Left lobe of liver (tissue), 2 donors: ENCODE results near the gene ECSCR. TPM values are rescaled to one million over a fixed set of nuclear protein-coding genes. Genes with fewer than 3 reads are reported as not detected.
"Not testable (repeated sequence)": the region's sequence is repeated elsewhere in the genome, so short reads cannot be mapped to it uniquely, and the experiment has no call there.

Source experiments
- ATAC-seq: fragments of 200-7000 bp; cut with Tn5 transposase; one replicate; pipeline ENCODE4 v1.9.1; 2020; ENCODE audit warnings: mild to moderate bottlenecking, moderate library complexity
- DNase-seq: peaks from one replicate; pipeline ENCODE4 v3.0.0-alpha.2; 2020; ENCODE audit warnings: low spot score
- total RNA-seq: library from RNA; stranded (reverse); gene quantifications from one replicate; pipeline ENCODE4 v1.2.1, GENCODE V29; 2021
- donor health status: DM: no; HTN: no; CAD: no; lungs with moderate emphysema.
- donor health status: DM: no; HTN: yes; CAD: no.

Gene ECSCR
- total RNA-seq, 1 donor from 2014 or later = 2.0 TPM

DNA sequence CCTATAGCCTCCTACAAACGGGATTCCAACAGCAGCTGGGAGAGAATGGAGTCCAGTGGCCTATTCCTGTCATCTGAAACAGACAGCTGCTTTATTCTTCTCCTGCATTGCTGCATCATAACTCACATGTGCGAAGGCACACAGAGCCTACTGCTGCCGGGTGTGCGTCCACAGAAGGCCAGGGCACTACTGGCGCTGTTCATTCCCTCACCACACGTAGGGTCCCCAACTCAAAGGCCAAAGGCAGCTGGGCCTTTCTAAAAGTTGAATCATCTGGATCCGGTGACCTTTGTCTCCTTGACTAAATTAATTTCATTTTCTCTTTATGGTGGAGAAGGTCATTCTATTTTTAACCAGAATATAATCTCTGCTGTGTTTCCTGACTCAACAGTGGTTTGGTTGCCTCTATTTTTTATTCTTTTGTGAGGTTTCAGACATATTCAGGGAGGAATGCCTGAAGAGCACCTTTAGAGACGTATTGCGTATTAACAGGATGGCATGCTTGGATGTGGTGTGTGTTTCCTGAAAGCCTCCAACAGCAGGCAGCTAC, 47.9 kb downstream of the ECSCR start:
- DNase-seq = no peak
- ATAC-seq = no peak

DNA sequence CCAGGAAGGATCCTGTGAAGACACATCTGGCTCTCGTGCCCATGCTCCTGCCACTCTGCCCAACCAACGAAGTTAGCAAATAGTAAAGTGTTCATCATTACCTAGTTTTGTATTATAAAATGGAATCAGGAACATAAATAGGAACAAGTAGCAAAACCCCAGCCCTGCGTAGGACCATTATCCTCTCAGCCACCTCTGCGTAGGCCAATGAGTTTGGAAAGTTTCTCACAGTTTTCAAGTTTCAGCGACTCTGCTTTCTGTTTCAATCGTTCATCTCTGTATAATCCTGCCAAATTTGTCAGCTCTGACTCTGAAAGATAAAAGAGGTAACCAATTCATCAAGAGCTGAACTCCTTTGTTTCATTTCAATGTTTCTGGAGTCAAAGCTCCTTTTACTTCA, 48.6 kb downstream of the ECSCR start:
- DNase-seq = no peak
- ATAC-seq = no peak

DNA sequence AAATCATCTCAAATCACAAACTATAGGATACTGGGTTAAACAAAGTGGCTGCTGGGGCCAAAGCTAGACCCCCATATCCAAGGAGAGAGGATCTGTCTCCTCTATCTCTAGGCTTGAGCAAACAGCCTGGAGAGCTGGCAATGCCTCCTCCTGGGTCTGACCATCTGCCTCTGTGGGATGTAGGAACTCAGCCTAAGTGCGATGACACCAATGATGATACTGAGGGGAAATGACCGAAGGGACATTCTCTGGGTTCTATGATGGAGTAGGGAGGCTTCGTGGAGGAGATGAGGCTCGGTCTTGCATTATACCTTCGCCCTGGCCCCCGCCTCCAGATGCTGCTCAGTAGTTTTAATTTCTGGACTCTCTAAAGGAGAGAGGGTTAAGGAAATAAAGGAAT, 49.4 kb downstream of the ECSCR start:
- ATAC-seq (no peak), DNase-seq (no peak)

DNA sequence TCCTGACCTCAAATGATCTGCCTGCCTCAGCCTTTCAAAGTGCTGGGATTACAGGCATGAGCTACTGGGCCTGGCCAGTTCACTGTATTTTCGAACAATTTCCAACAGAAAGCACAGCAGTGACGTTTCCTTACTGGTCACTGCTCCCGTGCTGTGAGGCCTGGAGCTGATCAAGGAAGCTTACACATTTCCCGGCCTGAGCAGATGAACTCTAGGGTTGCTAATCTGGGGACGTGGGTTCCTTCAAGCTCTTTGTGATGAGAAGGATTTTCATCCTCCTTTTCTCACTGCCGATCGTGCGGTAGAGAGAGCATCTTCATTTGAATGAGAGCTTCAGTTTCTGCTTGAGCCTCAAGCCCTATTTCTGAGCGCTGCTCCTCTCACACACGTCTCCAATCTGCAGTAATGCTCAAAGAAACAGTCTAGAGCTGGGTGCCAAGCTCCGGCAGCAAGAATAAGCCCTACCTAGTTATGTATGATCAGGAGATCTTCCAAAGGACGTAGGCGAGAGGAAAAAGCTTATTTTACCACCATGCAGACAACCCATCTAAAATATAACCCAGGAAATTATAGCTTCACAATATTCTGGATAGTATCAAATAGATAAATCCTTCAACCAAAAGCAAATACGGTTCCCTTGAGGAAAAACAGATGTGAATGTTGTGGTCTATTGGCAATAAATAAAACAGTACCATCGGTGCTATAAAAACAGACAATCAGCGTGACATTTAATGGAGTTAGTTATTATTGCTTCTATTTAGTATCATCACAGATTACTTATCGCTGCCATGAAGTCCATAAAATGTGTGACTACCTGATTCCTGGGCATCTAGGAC, 51.3 kb downstream of the ECSCR start:
- ATAC-seq = no peak
- DNase-seq = no peak

DNA sequence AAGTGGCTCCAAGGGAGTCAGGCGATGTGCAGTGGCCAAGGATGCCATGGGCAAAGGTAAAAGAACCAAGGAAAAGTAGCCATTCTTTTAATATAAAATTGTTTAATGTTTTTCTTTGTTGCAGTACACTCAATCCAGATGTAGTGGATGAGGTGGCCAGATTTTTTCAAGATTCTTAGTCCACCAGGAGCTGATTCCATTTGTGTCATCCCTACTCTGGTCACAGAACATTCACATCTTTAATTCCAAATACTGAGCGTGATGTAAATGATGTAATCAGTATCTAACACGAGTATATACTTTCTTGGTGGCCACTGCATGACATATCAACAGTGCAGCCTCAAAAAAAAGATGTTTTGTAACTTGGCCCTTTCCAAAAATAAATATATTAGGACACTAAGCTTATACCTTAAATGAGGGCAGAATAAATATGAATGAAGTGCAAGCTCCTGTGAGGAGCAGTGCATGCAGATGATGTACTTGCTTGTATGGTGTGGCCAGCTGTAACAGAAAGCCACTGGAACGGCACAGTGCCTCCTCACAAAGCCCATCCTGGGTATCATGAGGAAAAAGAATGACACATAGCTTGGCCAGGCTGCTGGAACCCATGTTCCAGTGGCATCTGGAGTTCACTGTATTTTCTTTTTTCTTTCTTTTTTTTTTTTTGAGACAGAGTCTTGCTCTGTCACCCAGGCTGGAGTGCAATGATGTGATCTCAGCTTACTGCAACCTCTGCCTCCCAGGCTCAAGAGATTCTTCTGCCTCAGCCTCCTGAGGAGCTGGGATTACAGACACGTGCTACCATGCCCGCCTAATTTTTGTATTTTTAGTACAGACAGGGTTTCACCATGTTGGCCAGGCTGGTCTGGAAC, 52.2 kb downstream of the ECSCR start:
- no peak for ATAC-seq
- no peak for DNase-seq

DNA sequence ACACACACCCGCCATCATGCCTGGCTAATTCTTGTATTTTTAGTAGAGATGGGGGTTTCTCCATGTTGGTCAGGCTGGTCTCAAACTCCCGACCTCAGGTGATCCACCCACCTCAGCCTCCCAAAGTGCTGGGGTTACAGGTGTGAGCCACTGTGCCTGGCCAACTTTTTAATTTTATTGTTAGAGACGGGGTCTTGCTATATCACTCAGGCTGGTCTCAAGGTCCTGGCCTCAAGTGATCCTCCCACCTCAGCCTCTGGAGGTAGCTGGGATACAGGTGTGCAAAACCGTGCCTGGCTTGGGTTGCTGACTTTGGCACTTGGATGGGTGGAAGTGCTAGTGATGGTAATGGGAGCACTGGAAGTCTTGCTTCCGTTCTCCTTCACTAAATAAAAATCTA, 53.4 kb downstream of the ECSCR start:
- not testable (repeated sequence) for DNase-seq, ATAC-seq

DNA sequence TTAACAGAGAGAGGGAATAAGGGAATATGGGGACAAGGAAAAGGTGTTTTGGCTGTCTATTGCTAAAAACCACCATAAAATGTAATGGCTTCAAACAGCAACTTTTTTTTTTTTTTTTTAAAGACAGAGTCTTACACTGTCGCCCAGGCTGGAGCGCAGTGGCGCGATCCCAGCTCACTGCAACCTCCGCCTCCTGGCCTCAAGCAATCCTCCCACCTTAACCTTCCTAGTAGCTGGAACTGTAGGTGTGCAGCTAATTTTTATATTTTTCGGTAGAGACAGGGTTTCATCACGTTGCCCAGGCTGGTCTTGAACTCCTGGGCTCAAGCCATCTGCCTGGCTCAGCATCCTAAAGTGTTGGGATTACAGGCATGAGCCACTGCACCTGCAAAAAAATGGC, 54.4 kb downstream of the ECSCR start:
- ATAC-seq = no peak
- DNase-seq = no peak

DNA sequence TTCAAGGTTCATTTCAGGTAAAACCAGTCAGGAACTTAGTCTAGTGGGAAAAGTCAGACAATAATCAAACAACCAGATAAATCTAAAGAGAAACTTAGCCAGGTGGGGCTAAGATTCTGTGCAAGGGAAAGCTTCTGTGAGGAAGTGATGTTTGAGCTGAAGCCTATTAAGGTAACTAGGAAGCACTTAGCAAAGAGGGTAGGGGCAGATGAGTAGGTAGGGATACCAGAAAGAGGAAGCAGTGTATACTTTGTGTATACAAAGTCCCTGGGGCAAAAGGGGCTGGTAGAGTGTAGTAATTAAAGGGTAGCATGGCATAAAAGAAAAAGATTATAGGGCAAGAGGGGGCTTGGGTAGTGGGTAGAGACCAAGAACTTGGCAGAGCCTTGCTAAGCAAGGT, 55.0 kb downstream of the ECSCR start:
- no peak for ATAC-seq
- DNase-seq = no peak

DNA sequence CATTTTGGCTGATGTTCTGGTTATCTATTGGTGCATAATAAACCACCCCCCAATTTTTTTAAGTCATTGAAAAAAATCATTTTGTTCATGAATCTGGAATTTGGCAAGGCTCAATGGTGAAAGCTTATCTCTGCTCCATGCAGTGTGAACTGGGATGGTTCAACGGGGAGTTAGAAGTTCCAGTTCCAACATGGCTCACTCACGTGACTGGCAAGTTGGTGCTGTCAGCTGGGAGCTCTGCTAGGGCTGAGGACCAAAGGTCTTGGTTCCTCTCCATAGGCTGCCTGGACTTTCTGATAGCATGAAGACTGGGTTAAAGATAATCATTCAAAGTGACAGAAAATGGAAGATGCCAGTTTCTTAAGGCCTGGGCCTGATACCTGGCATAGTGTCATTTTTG, 55.6 kb downstream of the ECSCR start:
- ATAC-seq = no peak
- DNase-seq = no peak

DNA sequence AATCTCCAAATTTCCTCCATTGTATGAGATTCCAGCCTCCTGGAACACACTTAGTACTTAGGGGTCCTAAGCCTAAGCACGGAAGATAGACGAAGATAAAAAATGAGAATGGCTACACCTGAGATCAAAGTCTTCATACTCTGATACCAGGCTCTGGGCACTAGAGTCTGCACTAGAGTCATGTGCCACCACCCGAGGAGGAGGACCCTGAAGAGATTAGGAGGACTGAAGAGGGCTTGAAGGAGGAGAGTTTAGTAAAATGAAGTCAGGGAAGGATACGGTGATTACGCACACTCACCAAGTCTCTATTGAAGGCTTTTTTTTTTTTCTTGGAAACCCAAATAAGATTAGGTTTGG, 58.1 kb downstream of the ECSCR start:
- ATAC-seq (no peak), DNase-seq (no peak)

DNA sequence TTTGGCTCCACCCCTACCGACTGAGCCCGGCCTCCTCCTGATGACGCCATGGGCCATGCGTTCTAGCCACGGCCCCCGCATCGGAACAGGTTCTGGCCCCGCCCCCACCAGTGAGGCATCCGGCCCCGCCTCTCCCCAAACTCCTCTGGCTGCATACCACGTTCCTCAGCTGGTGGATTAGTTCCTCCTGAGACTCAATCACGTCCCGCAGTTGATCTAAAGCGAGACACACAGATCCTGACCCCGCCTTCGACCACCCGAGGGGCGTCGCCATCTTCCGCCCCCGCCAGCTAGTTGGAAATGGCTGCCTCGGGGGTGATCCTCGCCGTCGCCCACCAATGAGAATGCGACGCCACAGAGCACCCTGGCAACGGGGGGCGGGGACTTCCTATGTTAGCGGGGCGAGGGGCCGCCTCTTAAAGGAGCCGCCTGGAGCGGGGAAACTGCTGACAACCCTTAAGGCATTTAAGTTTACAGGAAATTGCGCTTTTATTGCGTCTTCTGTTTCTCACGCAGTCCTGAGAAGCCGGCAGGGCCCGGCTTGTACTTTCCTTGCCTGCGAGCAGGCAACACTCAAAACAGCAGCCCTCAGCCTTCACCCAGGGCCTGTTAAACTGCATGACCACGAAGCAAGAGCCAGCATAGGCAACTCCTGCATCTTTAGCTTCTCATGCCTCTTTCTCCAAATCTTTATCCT, 58.6 kb downstream of the ECSCR start, which contains the start of gene SPATA24:
Gene SPATA24, minus strand, starts transcription at position 303 of the 697 bp plus-strand sequence. Its CDS starts 29 bp downstream, at position 274.
- peak; percentile 95 for ATAC-seq

DNA sequence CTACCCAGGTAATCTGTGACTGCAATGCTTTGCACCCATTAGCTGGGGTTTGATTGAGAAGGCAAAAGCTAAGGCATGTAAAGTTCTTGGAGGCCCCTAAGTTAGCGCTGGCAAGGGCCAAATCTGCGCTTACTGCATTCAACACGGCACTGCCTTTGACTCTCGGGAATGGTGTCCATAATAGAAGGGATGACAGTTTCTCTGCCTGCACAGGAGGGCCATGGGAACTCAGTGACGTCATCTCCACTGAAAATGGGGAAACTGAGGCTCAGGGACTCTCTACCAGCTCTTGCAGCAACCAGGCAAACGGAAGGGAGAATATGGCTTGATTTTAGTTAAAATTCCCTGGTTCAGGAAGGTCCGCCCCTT, 59.1 kb downstream of the ECSCR start:
- ATAC-seq = no peak
- DNase-seq = no peak

More for the DNA sequence above, 58.6 kb downstream of the ECSCR start, which contains the start of gene SPATA24:
- DNase-seq = peak; percentile 97

DNA sequence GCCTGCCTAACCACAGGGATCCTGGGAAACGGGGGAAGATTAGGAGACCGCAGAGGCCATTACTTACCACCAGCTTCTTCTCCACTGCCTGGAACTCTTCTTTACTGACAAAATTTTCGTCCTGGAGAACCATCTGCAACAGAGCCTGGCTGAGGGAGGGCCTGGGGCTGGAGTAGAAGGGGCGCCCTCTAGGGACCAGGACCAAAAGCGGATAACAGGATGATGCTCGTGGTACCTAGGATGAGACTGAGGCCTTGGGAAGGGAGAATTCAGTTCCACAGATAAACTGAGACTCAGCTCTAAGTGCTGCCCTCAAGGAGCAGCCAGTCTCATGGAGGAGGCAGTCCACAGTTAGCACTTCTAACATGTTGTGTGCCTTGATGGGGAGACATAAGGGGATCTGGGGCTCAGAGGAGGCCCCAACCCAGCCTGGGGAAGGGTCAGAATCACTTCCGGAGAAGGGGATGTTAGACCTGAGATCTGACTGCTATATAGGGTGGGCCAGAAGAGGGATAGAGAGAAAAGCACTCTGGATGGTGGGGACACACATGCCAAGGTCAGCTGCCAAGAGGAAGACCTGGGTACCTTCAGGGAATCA, 59.9 kb downstream of the ECSCR start:
- ATAC-seq (peak; percentile 36), DNase-seq (no peak)

DNA sequence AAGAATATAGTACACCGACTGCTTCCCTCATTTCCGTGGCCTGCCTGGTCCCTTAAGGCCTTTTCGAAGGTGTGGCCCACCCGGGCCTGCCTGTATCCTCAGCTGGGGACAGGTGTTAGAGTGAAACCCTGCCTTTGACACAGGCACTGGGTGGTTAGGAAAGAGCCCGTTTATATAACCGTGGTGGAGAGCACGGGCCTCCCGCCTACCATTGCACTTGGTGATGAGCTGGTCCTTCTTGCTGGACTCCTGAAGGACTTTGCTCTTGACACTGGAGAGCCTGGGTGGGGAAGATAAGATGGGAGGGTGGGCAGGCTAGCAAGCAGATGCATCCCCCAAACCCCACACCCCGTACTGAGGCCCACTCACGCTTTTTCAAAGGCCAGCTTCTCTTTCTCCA, 61.0 kb downstream of the ECSCR start:
- no peak for ATAC-seq
- DNase-seq = no peak

DNA sequence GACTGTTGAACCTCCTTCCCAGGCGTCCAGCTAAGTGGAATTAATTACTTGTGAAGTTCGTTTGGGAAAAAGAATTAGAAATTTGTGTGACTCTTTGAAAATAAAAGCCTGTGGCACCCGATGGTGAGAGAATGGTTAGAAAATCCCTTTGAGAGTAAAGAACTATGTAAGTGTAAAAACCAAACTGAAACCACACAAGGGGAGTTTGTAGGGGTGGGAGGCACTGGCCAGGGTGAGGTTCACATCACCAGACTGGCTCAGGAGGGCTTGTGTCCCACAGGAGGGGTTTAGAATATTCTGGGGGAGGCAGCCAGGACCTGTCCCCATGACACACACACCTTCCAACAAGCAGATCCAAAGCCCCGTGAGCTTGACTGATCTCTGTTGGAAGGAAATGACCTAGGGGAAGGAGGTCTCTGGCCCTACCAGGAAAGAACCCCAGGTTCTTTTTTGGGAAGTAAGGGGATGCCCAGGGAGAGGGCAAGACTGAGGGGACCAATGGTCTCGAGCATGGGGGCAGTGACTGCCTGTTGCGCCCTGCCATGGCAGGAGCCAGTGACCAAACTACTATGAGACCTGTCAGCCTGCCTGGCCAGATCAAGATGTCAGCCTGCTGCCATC, 62.9 kb downstream of the ECSCR start:
- ATAC-seq (no peak), DNase-seq (no peak)

Other genes starting within 250 kb of the ECSCR start
- gene MATR3, start 169.0 kb downstream of the ECSCR start, total RNA-seq = 39.2 TPM
- 31.6 TPM for gene PAIP2, start 120.9 kb downstream of the ECSCR start, total RNA-seq
- gene SLC23A1, start 79.4 kb downstream of the ECSCR start, total RNA-seq = 35.5 TPM
- gene MZB1, start 72.8 kb downstream of the ECSCR start, total RNA-seq = 0.96 TPM
- 0.75 TPM for gene PROB1, start 67.6 kb downstream of the ECSCR start, total RNA-seq
- 2.2 TPM for gene SPATA24, start 58.7 kb downstream of the ECSCR start, total RNA-seq
- gene DNAJC18, start 23.2 kb downstream of the ECSCR start, total RNA-seq = 0.63 TPM
- not detected for gene SMIM33, start 8.3 kb upstream of the ECSCR start, total RNA-seq
- gene STING1, start 20.0 kb upstream of the ECSCR start, total RNA-seq = 8.0 TPM
- gene UBE2D2, start 98.6 kb upstream of the ECSCR start, total RNA-seq = 34.4 TPM
- gene CXXC5, start 185.6 kb upstream of the ECSCR start, total RNA-seq = 64.0 TPM